Measurements from ENCODE around the gene DYNLL2. TPM values are rescaled to one million over a fixed set of nuclear protein-coding genes. Genes with fewer than 3 reads are reported as not detected.

Gene DYNLL2
- 19.9 to 24.7 TPM (median 24.2 TPM) in 5 replicates for total RNA-seq (2022; extraction: Qiagen RNA extraction; ENCODE audit: low read depth)

GRCh38 chr17:58082870-58083490 is at the start of gene DYNLL2:
TSS of gene DYNLL2 (plus strand) at chr17:58083419. CDS start at chr17:58087091, 3,672 bp downstream.

Other genes starting within 250 kb of the DYNLL2 start
- 155 to 209 TPM (median 159 TPM) in 5 replicates for gene MRPS23, start 233.4 kb upstream of the DYNLL2 start, total RNA-seq (2022; extraction: Qiagen RNA extraction; ENCODE audit: low read depth)
- 45.3 to 55.1 TPM (median 53.7 TPM) in 5 replicates for gene CUEDC1, start 128.0 kb upstream of the DYNLL2 start, total RNA-seq (2022; extraction: Qiagen RNA extraction; ENCODE audit: low read depth)
- gene VEZF1, start 95.2 kb upstream of the DYNLL2 start, total RNA-seq (2022; extraction: Qiagen RNA extraction; ENCODE audit: low read depth) = 40.6 to 50.4 TPM (median 49.3 TPM) in 5 replicates
- 258 to 297 TPM (median 284 TPM) in 5 replicates for gene SRSF1, start 76.2 kb upstream of the DYNLL2 start, total RNA-seq (2022; extraction: Qiagen RNA extraction; ENCODE audit: low read depth)
- gene OR4D1, start 65.0 kb downstream of the DYNLL2 start, total RNA-seq (2022; extraction: Qiagen RNA extraction; ENCODE audit: low read depth) = 0.02 TPM in 1 of 5 replicates, not detected in the others
- not detected in 5 replicates for gene OR4D2, start 83.6 kb downstream of the DYNLL2 start, total RNA-seq (2022; extraction: Qiagen RNA extraction; ENCODE audit: low read depth)
- not detected in 5 replicates for gene EPX, start 109.3 kb downstream of the DYNLL2 start, total RNA-seq (2022; extraction: Qiagen RNA extraction; ENCODE audit: low read depth)
- 7.3 to 12.3 TPM (median 10.7 TPM) in 5 replicates for gene MKS1, start 135.8 kb downstream of the DYNLL2 start, total RNA-seq (2022; extraction: Qiagen RNA extraction; ENCODE audit: low read depth)
- gene LPO, start 155.2 kb downstream of the DYNLL2 start, total RNA-seq (2022; extraction: Qiagen RNA extraction; ENCODE audit: low read depth) = not detected in 5 replicates
- not detected in 5 replicates for gene MPO, start 197.5 kb downstream of the DYNLL2 start, total RNA-seq (2022; extraction: Qiagen RNA extraction; ENCODE audit: low read depth)
- not detected in 5 replicates for gene TSPOAP1, start 245.4 kb downstream of the DYNLL2 start, total RNA-seq (2022; extraction: Qiagen RNA extraction; ENCODE audit: low read depth)

Measured in A549 treated with DMSO at 1 μM for 4 hours (cell line).